Upper lobe of left lung (tissue), 4 donors: ENCODE results near the gene TAMALIN.

ENCODE experiments used
- EP300 ChIP-seq, 4 donors: sonication (generic); formaldehyde crosslinking; IDR thresholded peaks; one replicate each; pipeline ENCODE4 v1.5.1; 2017; ENCODE audit warnings: antibody characterized with exemption in 4 of 4, control low read depth in 2 of 4
- POLR2A ChIP-seq, 4 donors: fragments of 450-650 bp; IDR thresholded peaks; one replicate each; pipeline ENCODE4 v1.5.1; 2016 to 2017; ENCODE audit warnings: antibody characterized with exemption in 4 of 4, mild to moderate bottlenecking in 2 of 4
- TF ChIP-seq, protein P1 (sequence below), 6 experiments: fragments of 450-650 bp in 4 of 6; fragments of 200-600 bp in 2 of 6; sonication (generic) in 2 of 6; IDR thresholded peaks; one replicate each; pipeline ENCODE4 v1.5.1; 2016 to 2019; ENCODE audit warnings: antibody characterized with exemption in 6 of 6

- TF ChIP-seq, protein P1, sequence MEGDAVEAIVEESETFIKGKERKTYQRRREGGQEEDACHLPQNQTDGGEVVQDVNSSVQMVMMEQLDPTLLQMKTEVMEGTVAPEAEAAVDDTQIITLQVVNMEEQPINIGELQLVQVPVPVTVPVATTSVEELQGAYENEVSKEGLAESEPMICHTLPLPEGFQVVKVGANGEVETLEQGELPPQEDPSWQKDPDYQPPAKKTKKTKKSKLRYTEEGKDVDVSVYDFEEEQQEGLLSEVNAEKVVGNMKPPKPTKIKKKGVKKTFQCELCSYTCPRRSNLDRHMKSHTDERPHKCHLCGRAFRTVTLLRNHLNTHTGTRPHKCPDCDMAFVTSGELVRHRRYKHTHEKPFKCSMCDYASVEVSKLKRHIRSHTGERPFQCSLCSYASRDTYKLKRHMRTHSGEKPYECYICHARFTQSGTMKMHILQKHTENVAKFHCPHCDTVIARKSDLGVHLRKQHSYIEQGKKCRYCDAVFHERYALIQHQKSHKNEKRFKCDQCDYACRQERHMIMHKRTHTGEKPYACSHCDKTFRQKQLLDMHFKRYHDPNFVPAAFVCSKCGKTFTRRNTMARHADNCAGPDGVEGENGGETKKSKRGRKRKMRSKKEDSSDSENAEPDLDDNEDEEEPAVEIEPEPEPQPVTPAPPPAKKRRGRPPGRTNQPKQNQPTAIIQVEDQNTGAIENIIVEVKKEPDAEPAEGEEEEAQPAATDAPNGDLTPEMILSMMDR (IDR thresholded peaks at IDR 0.05) = no peak
- TF ChIP-seq POLR2A (IDR thresholded peaks at IDR 0.05) (no peak), EP300 (IDR thresholded peaks at IDR 0.05) (no peak)
Measured at GRCh38 chr12:52029685-52030084, 22.9 kb downstream of the TAMALIN start.
